NCI-H2171 (cell line): ENCODE data around the gene SLC12A4.

Source experiments
- DNase-seq: peaks from one replicate; lab custom pipeline; 2025; lab: John Stamatoyannopoulos, UW

Gene SLC12A4

DNA sequence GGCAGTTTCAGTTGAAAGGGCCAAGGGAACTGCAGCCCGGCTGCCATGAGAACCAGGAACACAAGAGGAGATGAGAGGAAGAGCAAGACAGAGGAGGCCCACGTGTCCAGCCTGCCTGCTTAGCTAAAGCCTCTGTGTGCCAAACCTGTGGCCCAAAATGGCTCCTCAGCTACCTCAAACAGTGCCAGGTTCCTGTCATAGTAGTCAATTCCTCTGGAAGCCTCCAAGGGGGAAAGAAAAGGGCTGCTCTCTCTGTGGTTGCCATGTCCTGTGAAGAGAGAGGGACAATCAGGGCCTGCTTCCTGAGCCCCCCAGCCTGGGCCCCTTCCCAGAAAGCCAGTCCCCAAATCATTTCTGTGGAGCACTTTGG is 5.2 kb downstream of the SLC12A4 start:
- DNase-seq, result no peak

DNA sequence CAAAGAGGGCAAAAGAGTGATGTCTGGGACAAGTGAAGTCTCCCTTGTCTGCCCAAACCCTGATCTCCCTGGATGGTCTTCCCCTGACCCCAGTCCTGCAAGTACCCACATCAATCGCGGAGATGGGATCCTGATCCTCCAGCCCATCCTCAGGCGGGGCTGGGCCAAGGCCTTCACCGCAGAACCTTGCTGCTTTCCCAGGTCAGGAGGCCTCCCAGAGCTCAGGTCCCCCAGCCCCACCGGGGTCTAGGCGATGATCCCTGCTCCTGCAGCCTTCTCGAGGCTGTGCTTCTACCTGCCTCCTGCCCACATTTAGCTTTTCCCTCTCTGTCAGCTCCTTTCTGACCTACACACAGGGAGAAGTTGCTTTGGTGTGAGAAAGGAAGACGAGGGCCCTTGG is 6.3 kb downstream of the SLC12A4 start:
- no peak for DNase-seq

GRCh38 chr16:67961551-67961957 is 6.9 kb downstream of the SLC12A4 start:
- peak; percentile 60 for DNase-seq

DNA sequence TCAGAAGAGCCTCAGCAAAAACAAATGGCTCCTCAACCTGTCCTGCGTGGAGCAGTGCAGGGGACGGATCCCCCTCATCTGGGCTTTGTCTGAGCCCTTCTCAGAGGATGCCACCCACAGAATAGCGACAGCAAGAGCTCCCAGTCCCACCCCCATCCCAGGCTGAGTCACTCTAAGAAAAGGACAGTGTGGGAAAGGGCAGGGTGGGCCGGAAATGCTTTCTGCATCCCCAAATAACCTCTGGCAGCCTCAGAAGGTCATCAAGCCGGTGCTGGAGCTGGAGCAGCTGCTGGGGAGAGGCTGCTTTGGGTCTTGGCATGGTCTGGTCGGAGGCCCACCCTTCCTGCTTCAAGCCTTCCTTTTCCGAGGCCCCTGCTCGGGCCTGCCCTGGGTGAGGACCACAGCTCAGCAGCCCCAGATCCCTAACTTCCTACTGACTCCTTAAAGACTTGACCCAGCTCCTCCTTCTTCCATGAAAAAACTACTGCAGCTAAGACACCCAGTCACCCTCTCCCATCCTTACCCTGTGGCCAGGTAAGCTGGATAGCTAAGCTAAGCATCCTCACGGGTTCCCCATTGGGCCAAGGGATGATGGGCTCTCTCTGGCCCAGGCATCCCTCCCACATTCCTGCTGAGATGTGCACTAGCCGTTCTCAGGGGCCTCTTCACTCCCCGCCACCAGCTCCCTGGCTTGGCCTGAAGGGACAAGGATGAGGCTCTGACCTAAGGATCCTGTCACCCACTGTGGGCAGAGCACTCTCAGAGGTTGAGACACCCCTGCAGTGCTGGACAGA is 8.7 kb downstream of the SLC12A4 start:
- no peak for DNase-seq

GRCh38 chr16:67957622-67958021 is 10.8 kb downstream of the SLC12A4 start:
- DNase-seq, result no peak

DNA sequence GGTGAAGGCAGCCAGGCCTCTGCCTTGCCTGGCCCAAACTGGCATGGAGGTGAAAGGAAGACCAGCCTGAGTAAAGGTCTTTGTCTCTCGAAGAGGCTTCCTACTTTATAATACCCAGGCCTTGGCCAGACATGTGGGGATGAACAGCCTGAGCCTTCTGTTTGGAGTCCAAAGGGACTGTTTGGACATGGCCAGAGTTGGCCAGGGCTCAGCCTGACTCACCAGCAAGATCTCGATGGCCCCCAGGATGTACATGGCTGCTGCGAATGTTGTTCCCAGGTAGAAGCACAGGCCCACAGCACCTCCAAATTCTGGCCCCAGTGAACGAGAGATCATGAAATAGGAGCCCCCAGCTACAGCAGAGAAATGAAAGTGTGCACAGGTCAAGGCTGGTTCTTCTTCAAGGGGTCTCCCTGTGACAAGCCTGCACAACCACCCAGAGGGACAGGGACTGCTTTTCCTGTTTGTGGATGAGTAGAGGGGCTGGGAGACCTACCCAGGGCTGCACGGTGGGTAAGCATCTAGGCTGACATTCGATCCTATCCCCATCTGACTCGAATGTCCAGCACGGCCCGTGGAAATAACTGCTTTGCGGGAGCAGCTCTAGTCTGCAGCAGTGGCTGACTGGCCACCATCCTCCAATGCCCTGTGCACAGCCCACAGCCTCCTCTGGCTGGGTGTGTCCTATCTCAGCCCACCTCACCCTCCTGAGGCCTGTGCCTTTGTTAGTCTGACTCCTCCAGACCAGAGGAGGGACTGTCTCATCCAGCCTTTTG is 13.8 kb downstream of the SLC12A4 start:
- DNase-seq, result no peak

DNA sequence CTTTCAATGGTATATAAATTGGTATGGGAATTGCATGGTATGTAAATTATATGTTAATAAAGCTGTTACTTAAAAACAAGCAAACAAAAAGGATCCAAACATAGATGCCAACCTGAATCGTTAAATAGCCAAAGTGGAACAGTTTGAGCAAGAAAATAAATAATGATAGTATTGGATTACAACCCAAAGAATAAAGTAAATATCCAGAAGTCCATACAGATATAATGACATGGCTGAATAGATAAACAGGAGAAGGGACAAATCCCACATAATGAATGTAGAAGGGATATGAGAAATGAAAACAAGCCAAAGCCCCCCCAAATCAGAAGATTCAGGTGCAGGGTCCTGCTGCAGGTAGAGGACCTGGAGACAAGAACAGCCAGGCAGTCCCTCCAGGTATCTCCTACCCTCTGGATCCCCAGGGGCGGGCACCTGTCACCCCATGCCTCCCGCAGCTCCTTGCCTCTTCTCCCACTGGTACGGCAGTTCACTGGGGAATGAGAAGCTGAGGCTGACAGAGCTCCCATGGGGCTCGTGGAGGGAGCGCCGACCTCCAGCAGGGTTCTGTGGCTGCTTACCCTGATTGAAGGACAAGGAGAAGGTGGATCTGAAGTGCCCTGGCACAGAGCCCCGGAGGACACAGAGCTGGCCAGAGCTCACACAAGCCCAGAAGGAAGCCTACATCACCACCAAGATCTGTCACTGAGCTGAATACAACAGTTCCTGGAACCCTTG is 14.6 kb downstream of the SLC12A4 start:
- DNase-seq, result no peak

DNA sequence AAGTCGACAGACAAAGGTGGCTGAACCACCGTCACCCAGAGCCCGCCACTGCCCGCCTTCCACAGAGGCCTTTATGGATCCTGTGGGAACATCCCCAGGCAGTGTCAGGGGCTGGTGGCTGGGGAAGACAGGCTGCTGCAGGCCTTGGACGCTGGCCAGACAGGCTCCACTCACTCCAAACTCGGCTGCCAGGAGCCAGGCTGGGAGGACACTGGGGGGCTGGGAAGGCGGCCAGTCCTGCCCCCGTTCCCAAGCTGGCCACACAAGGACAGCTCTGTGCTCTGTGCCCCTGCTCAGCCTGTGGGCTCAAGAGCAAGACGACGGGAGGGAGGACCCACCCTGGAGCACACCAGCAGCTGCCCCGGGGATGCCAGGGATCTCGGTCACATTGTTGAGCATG is 17.0 kb downstream of the SLC12A4 start:
- no peak for DNase-seq

DNA sequence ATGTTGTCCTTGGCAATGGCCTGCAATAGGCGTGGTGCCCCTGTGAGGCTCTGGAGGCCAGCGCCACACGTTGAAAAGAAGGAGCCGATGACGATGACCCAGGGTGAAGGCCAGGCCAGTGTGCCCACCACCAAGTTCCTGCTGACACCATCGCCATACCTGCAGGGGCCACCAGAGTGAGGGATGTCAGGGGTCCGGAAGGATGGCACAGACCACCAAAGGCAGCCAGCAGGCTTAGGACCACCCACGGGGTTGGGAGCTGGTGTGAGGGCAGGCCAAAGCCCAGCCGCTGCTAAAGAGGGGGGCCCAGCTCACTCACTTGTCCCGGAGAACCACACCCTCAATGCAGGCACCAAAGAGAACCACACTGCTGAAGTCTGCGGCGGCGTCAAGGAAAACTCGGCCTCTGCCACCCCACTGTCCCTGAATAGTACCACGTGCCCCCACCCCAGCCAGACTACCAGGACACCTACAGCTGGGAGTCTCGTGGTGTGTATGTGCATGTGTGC is 18.0 kb downstream of the SLC12A4 start:
- DNase-seq, result no peak

- no peak for DNase-seq
Observed at GRCh38 chr16:67949645-67950044, 18.8 kb downstream of the SLC12A4 start.

DNA sequence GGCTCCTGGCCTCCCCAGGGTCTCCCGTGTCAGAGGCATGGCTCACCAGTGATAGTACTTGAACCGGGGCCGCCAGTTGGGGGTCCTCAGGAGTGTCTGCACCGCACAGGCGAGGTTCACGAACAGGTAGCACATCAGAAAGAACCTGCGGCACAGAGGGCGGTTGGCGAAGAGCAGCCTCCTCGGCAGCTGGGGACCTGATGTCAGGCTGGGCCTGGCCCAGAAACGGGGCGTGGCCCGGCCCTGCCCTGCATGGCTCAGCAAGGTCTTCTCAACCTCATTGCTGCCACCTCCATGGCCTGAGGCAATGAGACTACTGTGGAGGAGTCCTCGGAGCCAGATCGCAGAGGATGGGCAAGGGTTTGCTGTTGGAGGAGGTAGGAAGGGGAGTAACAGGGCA is 20.4 kb downstream of the SLC12A4 start:
- no peak for DNase-seq

GRCh38 chr16:67946966-67947558 is 21.4 kb downstream of the SLC12A4 start:
- DNase-seq, result no peak

DNA sequence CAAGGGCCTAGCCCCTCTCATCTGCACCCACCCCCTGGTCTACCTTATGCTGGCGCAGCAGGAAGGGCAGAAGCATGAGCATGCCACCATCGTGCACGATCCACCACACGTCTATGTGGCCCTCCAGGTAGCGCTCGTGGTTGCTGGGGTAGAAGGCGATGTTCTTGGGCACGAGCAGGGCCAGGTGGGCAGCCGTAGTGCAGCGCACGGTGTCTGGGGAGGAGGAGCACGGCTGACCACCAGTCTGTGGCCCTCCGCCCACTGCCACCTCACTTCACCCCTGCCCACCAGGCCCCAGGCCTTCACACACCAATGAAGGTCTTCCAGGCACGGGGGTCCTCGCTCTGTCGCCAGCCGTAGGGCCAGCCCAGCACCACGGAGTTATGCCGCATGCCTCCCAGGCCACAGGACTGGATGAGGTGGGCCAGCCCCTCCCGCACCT is 22.3 kb downstream of the SLC12A4 start:
- DNase-seq, result no peak

DNA sequence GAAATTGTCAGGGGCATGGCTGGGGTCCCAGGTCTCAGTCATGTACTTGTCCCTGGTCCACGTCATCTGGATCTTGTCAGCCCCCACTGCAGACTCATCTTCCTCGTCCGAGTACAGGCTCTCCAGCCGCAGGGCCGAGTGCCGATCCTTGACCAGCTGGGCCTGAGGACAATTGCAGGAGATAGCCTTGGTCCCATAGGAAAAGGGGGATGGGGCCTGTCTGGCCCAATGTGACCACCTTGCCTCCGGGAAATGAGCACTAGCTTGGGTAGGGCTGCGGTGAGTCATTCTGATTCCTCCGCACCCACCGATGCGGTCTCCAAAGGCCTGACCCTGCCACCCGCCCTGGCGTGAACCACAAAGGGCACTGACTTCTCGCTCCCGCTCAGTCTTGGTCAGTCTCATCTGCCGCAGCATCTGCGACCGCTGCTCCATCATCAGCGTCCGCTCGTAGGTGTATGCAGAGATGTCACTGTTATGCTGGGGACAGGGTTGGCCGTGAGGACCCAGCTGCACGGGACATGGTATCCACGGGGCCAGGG is 23.0 kb downstream of the SLC12A4 start:
- DNase-seq, result no peak

- no peak for DNase-seq
Observed at GRCh38 chr16:67944690-67945391, 23.6 kb downstream of the SLC12A4 start.

DNA sequence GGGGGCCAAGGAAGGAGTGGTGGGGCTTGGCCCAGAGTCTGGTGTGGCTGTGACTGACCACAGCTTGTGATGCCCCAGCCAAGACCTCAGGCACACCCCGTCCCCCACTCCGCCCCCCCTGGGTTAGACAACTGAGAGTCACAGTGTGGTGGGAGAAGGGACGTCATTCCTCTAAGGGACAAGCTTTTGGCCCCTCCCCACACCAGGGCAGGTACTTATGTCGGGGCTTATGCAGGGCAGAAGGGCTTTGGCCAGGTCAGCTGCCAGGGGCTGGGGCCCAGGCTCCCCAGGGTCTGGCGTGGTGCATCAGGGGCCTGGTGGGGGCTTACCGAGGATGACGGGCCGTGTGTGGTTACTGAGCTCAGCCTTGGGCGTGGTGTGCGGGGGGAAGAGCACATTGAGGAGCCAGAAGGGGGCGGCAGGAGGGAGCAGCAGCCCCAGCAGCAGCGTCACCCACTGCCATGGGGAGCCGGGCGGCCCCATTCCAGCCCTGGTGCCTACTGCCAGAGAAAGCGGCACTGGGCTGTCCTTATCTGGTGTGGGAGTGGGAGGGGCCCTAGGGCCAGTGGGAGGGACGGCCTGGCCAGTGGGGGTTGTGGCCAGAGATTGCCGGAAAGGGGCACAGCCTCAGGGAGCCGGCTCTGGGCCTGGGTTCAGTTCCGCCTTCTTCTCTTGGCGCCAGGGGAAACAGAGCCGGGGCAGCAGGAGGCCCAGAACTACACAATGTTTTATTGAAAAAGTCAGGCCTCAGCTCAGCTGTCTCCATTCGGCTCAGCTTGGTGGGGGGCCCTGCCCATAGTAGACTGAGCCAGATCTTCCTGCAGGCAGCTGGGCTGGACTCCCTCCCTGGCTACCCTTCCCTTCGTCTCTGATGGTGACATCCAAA is 24.6 kb downstream of the SLC12A4 start, which contains the start of gene LCAT:
Gene LCAT, minus strand, starts transcription at position 502 of the 886 bp plus-strand sequence. Its CDS starts 19 bp downstream, at position 483.
- DNase-seq, result no peak

DNA sequence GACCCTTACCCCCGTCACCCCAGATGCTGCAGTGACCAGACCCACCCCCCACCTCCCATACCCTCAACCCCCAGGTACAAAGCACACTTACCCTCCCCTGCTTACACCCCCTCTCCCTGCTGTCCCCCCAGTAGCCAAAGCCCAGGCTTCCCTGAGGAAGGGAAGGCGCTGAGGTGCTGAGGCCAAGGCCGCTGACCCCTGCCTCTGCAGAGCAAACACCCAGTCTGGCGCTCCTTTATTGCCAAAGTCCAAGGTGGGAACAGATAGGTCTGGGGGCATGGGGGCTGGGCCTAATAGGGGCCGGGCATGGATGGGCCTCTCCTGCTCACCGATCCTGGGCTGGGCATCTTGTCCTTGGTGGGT is 25.2 kb downstream of the SLC12A4 start:
- no peak for DNase-seq

GRCh38 chr16:67942510-67943255 is 25.8 kb downstream of the SLC12A4 start:
- no peak for DNase-seq

- no peak for DNase-seq
Observed at GRCh38 chr16:67942200-67942509, 26.3 kb downstream of the SLC12A4 start.
